NCI-H1436 treated with DMSO at 0.1 percent for 48 hours (cell line): ENCODE results near the gene MYBPHL.

Experiments used
- DNase-seq: peaks from one replicate; lab custom pipeline; 2025; lab: John Stamatoyannopoulos, UW

Gene MYBPHL

GRCh38 chr1:109306832-109307273 lies at the start of gene MYBPHL:
Gene MYBPHL (minus strand): TSS chr1:109307011. CDS start chr1:109306991, 20 bp downstream.
- DNase-seq: peak; percentile 19

- no peak for DNase-seq
Measured at GRCh38 chr1:109356505-109356904, 49.7 kb upstream of the MYBPHL start.

- DNase-seq: no peak
Measured at GRCh38 chr1:109354929-109355328, 48.1 kb upstream of the MYBPHL start.

GRCh38 chr1:109351457-109351856 lies 44.6 kb upstream of the MYBPHL start:
- no peak for DNase-seq

- no peak for DNase-seq
Measured at GRCh38 chr1:109350655-109351054, 43.8 kb upstream of the MYBPHL start.

- DNase-seq: no peak
Measured at GRCh38 chr1:109350182-109350581, 43.4 kb upstream of the MYBPHL start.

GRCh38 chr1:109347511-109347910 lies 40.7 kb upstream of the MYBPHL start:
- DNase-seq: no peak

- no peak for DNase-seq
Measured at GRCh38 chr1:109341944-109342930, 35.4 kb upstream of the MYBPHL start.

- DNase-seq: no peak
Measured at GRCh38 chr1:109338608-109339007, 31.8 kb upstream of the MYBPHL start.

GRCh38 chr1:109338091-109338490 lies 31.3 kb upstream of the MYBPHL start:
- no peak for DNase-seq

- DNase-seq: no peak
Measured at GRCh38 chr1:109335091-109335490, 28.3 kb upstream of the MYBPHL start.

GRCh38 chr1:109331113-109331512 lies 24.3 kb upstream of the MYBPHL start:
- DNase-seq: no peak

- DNase-seq: no peak
Measured at GRCh38 chr1:109327285-109327684, 20.5 kb upstream of the MYBPHL start.

- DNase-seq: no peak
Measured at GRCh38 chr1:109322974-109323373, 16.2 kb upstream of the MYBPHL start.

GRCh38 chr1:109319114-109319513 lies 12.3 kb upstream of the MYBPHL start:
- DNase-seq: no peak

- DNase-seq: no peak
Measured at GRCh38 chr1:109316506-109316905, 9.7 kb upstream of the MYBPHL start.

GRCh38 chr1:109315288-109315687 lies 8.5 kb upstream of the MYBPHL start:
- no peak for DNase-seq

- DNase-seq: no peak
Measured at GRCh38 chr1:109314795-109315194, 8.0 kb upstream of the MYBPHL start.

- no peak for DNase-seq
Measured at GRCh38 chr1:109312978-109313775, 6.4 kb upstream of the MYBPHL start.

GRCh38 chr1:109312246-109312645 lies 5.4 kb upstream of the MYBPHL start:
- DNase-seq: no peak

- no peak for DNase-seq
Measured at GRCh38 chr1:109309347-109309746, 2.5 kb upstream of the MYBPHL start.

GRCh38 chr1:109307274-109308021 lies 637 bp upstream of the MYBPHL start:
- DNase-seq: peak; percentile 96
